ENCODE measurements around the gene SCAPER.

Gene SCAPER

GRCh38 chr15:76354823-76355440 is 550.2 kb downstream of the SCAPER start:
- H3K36me3 ChIP-seq (ENCODE audit: low read depth), result no peaks in the 10 kb centered on the region; the same call in 1 of the 2 replicates
- H3K4me3 ChIP-seq (ENCODE audit: severe bottlenecking), result no peak overlapping the region
- TF ChIP-seq, protein P1, sequence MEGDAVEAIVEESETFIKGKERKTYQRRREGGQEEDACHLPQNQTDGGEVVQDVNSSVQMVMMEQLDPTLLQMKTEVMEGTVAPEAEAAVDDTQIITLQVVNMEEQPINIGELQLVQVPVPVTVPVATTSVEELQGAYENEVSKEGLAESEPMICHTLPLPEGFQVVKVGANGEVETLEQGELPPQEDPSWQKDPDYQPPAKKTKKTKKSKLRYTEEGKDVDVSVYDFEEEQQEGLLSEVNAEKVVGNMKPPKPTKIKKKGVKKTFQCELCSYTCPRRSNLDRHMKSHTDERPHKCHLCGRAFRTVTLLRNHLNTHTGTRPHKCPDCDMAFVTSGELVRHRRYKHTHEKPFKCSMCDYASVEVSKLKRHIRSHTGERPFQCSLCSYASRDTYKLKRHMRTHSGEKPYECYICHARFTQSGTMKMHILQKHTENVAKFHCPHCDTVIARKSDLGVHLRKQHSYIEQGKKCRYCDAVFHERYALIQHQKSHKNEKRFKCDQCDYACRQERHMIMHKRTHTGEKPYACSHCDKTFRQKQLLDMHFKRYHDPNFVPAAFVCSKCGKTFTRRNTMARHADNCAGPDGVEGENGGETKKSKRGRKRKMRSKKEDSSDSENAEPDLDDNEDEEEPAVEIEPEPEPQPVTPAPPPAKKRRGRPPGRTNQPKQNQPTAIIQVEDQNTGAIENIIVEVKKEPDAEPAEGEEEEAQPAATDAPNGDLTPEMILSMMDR (IDR thresholded peaks at IDR 0.05; ENCODE audit: poor library complexity, severe bottlenecking), result no peak
- no peaks in the 10 kb centered on the region for H3K4me1 ChIP-seq (ENCODE audit: insufficient read depth, poor library complexity, severe bottlenecking)
- H3K9me3 ChIP-seq (ENCODE audit: severe bottlenecking), result no peaks in the 10 kb centered on the region
- H3K27me3 ChIP-seq (ENCODE audit: insufficient read depth, poor library complexity, severe bottlenecking), result no peaks in the 10 kb centered on the region
- no peak overlapping the region for H3K27ac ChIP-seq (ENCODE audit: poor library complexity, severe bottlenecking)
- DNase-seq (ENCODE audit: low spot score) (no peak), ATAC-seq (ENCODE audit: low read depth) (no peak)

DNA sequence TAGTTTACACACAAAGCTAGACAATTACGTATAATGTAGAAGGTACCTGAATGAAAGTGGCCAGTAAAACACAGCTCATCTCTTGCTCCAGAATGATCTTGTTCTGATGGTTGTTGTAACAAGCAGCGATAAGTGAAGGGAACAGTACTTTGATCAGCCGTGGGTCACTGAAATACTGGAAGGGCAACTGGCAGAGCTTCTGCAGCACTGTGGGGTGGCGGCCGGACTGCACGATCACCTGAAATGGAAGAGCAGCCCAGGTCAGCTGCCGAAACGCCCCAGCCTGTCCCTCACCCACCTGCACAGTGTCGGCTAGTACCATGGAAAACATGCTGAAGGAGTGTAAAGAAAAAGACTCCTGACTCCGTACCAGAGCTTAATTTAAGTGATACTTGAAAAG is 551.2 kb downstream of the SCAPER start:
- Histone ChIP-seq H3K4me1 (ENCODE audit: insufficient read depth, poor library complexity, severe bottlenecking) (no peaks in the 10 kb centered on the region), H3K36me3 (ENCODE audit: low read depth) (no peaks in the 10 kb centered on the region; the same call in 1 of the 2 replicates), H3K27ac (ENCODE audit: poor library complexity, severe bottlenecking) (no peak overlapping the region), H3K9me3 (ENCODE audit: severe bottlenecking) (no peaks in the 10 kb centered on the region), H3K27me3 (ENCODE audit: insufficient read depth, poor library complexity, severe bottlenecking) (no peaks in the 10 kb centered on the region), H3K4me3 (ENCODE audit: severe bottlenecking) (no peak overlapping the region)
- ATAC-seq (ENCODE audit: low read depth) (no peak), DNase-seq (ENCODE audit: low spot score) (no peak)
- TF ChIP-seq, protein P1 (IDR thresholded peaks at IDR 0.05; ENCODE audit: poor library complexity, severe bottlenecking), result no peak

GRCh38 chr15:76353023-76353577 is 552.0 kb downstream of the SCAPER start:
- H3K9me3 ChIP-seq (ENCODE audit: severe bottlenecking), result no peaks in the 10 kb centered on the region
- H3K4me3 ChIP-seq (ENCODE audit: severe bottlenecking), result no peak overlapping the region
- DNase-seq (ENCODE audit: low spot score), result no peak
- H3K27me3 ChIP-seq (ENCODE audit: insufficient read depth, poor library complexity, severe bottlenecking), result no peaks in the 10 kb centered on the region
- H3K36me3 ChIP-seq (ENCODE audit: low read depth), result no peaks in the 10 kb centered on the region; the same call in none of the 2 replicates
- no peak for ATAC-seq (ENCODE audit: low read depth)
- H3K27ac ChIP-seq (ENCODE audit: poor library complexity, severe bottlenecking), result no peak overlapping the region
- no peaks in the 10 kb centered on the region for H3K4me1 ChIP-seq (ENCODE audit: insufficient read depth, poor library complexity, severe bottlenecking)
- TF ChIP-seq, protein P1 (IDR thresholded peaks at IDR 0.05; ENCODE audit: poor library complexity, severe bottlenecking), result no peak

DNA sequence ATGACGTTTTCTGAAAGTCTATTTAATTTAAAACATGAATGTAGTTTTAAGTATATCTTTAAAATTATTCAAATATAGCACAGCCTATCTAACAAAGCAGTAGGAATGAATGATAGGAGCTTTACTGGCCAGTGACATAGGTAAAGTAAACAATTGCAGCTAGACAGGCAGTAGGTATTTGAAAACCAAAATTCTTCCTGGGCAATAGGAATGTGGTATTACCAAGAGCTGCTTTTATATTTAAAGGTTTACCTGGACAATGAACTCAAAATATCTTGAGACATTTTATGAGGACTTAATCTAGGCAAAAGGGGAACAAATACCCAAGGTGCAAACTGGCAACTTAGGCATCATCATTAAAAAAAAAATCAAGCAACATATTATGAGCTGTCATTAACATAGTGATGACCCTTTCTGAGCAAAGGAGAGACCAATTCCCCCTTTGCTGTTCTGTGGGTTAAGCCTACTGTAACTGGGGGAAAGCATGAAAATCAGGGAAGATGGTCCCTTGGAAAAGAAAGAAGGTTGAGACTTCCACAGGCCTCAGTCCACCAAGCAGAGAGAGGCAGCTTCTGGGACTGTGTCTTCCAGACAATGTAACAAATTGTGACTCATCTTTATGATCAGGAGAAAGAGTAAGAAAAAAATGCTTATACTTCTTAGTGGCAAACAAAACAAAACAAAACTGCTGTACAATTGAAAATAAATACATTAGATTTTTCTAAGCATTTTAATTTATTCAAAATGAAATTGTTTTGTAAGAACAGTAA is 555.7 kb downstream of the SCAPER start:
- no peaks in the 10 kb centered on the region for H3K27me3 ChIP-seq (ENCODE audit: insufficient read depth, poor library complexity, severe bottlenecking)
- peak; percentile 17; the same call in 1 of the 3 replicates for ATAC-seq (ENCODE audit: low read depth)

More for the DNA sequence above, 555.7 kb downstream of the SCAPER start:
- Histone ChIP-seq H3K9me3 (ENCODE audit: severe bottlenecking) (no peaks in the 10 kb centered on the region), H3K27ac (ENCODE audit: poor library complexity, severe bottlenecking) (no peak overlapping the region), H3K36me3 (ENCODE audit: low read depth) (no peaks in the 10 kb centered on the region; the same call in none of the 2 replicates), H3K4me3 (ENCODE audit: severe bottlenecking) (no peak overlapping the region), H3K4me1 (ENCODE audit: insufficient read depth, poor library complexity, severe bottlenecking) (no peaks in the 10 kb centered on the region)
- DNase-seq (ENCODE audit: low spot score), result no peak
- TF ChIP-seq, protein P1 (IDR thresholded peaks at IDR 0.05; ENCODE audit: poor library complexity, severe bottlenecking), result no peak
